Mucosa of rectum (tissue), 2 donors: Measurements from ENCODE around the gene GYG2.
"Not testable (repeated sequence)": the region's sequence is repeated elsewhere in the genome, so short reads cannot be mapped to it uniquely, and the experiment has no call there.

Experiments
- H3K27ac ChIP-seq, 2 donors: one replicate each; pipeline ENCODE4 v1.7.0; 2013; ENCODE audit warnings: inconsistent platforms in 2 of 2, low read depth in 2 of 2, low read length in 2 of 2
- H3K27me3 ChIP-seq, 2 donors: one replicate each; pipeline ENCODE4 v1.7.0; 2013; ENCODE audit warnings: low read length in 2 of 2; ENCODE audit not compliant: control insufficient read depth in 2 of 2, insufficient read depth in 2 of 2
- H3K36me3 ChIP-seq, 2 donors: one replicate each; pipeline ENCODE4 v1.7.0; 2013; ENCODE audit warnings: low read length in 2 of 2; ENCODE audit not compliant: control insufficient read depth in 2 of 2, insufficient read depth in 2 of 2
- H3K4me1 ChIP-seq, 2 donors: one replicate each; pipeline ENCODE4 v1.7.0; 2013; ENCODE audit warnings: low read length in 2 of 2, mild to moderate bottlenecking in 1 of 2; ENCODE audit not compliant: control insufficient read depth in 2 of 2, insufficient read depth in 2 of 2
- H3K4me3 ChIP-seq, 2 donors: one replicate each; pipeline ENCODE4 v1.7.0; 2013; ENCODE audit warnings: low read length in 2 of 2
- H3K9ac ChIP-seq, 2 donors: one replicate each; pipeline ENCODE4 v1.7.0; 2013; ENCODE audit warnings: low read length in 2 of 2, low read depth in 1 of 2, mild to moderate bottlenecking in 1 of 2
- H3K9me3 ChIP-seq, 2 donors: one replicate each; pipeline ENCODE4 v1.7.0; 2013; ENCODE audit warnings: low read length in 2 of 2; ENCODE audit not compliant: control insufficient read depth in 2 of 2
- donor health status: healthy.
- donor health status: Normal muscosa, but diverticular disease.

GYG2 gene

GRCh38 chrX:2879670-2880069 is 50.9 kb downstream of the GYG2 start:
- Histone ChIP-seq H3K9ac (no peak overlapping the region), H3K36me3 (no peaks in the 10 kb centered on the region), H3K4me3 (no peak overlapping the region), H3K4me1 (no peaks in the 10 kb centered on the region), H3K27me3 (no peaks in the 10 kb centered on the region), H3K9me3 (no peaks in the 10 kb centered on the region), H3K27ac (no peak overlapping the region)

- Histone ChIP-seq H3K9ac (no peak overlapping the region), H3K4me1 (peaks cover 0 to under 1% of the 10 kb centered on the region in 2 donors), H3K27me3 (no peaks in the 10 kb centered on the region), H3K4me3 (no peak overlapping the region), H3K36me3 (no peaks in the 10 kb centered on the region), H3K9me3 (no peaks in the 10 kb centered on the region), H3K27ac (no peak overlapping the region)
Observed at GRCh38 chrX:2883770-2884169, 55.0 kb downstream of the GYG2 start.

- no peak overlapping the region for H3K9ac ChIP-seq
- no peak overlapping the region for H3K27ac ChIP-seq
Observed at GRCh38 chrX:2888309-2888708, 59.6 kb downstream of the GYG2 start.

GRCh38 chrX:2889045-2889605 is 60.4 kb downstream of the GYG2 start:
- peak overlapping the region in 1 of 2 donors; percentile 76 for H3K27ac ChIP-seq
- H3K4me3 ChIP-seq, result peak overlapping the region; percentile 67 to 69
- peak overlapping the region; percentile 56 to 68 for H3K9ac ChIP-seq
- no peaks in the 10 kb centered on the region for H3K9me3 ChIP-seq
- no peaks in the 10 kb centered on the region for H3K27me3 ChIP-seq
- peaks cover 6 to 8% of the 10 kb centered on the region in 2 donors for H3K4me1 ChIP-seq
- no peaks in the 10 kb centered on the region for H3K36me3 ChIP-seq

More at GRCh38 chrX:2888309-2888708, 59.6 kb downstream of the GYG2 start:
- Histone ChIP-seq H3K4me1 (peaks cover 6 to 8% of the 10 kb centered on the region in 2 donors), H3K9me3 (no peaks in the 10 kb centered on the region), H3K27me3 (no peaks in the 10 kb centered on the region), H3K4me3 (no peak overlapping the region), H3K36me3 (no peaks in the 10 kb centered on the region)

GRCh38 chrX:2889706-2890490 is 61.2 kb downstream of the GYG2 start:
- H3K27me3 ChIP-seq, H3K36me3 ChIP-seq, H3K9me3 ChIP-seq: not testable (repeated sequence)
- Histone ChIP-seq H3K4me1 (peaks cover 10% of the 10 kb centered on the region in 2 donors), H3K27ac (peak overlapping the region; percentile 20 to 76), H3K4me3 (peak overlapping the region; percentile 67 to 69), H3K9ac (peak overlapping the region; percentile 60 to 68)

GRCh38 chrX:2890536-2891460 is 62.1 kb downstream of the GYG2 start:
- peaks cover 14 to 15% of the 10 kb centered on the region in 2 donors for H3K4me1 ChIP-seq
- H3K9ac ChIP-seq, H3K9me3 ChIP-seq, H3K27me3 ChIP-seq, H3K36me3 ChIP-seq: not testable (repeated sequence)
- peak overlapping the region in 1 of 2 donors; percentile 67 for H3K4me3 ChIP-seq
- H3K27ac ChIP-seq, result peak overlapping the region; percentile 20 to 76

GRCh38 chrX:2892816-2893215 is 64.1 kb downstream of the GYG2 start:
- Histone ChIP-seq H3K4me3 (no peak overlapping the region), H3K9ac (no peak overlapping the region), H3K36me3 (no peaks in the 10 kb centered on the region), H3K27me3 (no peaks in the 10 kb centered on the region), H3K27ac (no peak overlapping the region), H3K4me1 (peaks cover 17 to 22% of the 10 kb centered on the region in 2 donors), H3K9me3 (no peaks in the 10 kb centered on the region)

GRCh38 chrX:2894885-2895292 is 66.2 kb downstream of the GYG2 start:
- Histone ChIP-seq H3K4me1 (peaks cover 23 to 32% of the 10 kb centered on the region in 2 donors), H3K4me3 (no peak overlapping the region), H3K9ac (peak overlapping the region in 1 of 2 donors; percentile 16), H3K27me3 (no peaks in the 10 kb centered on the region), H3K9me3 (no peaks in the 10 kb centered on the region), H3K36me3 (no peaks in the 10 kb centered on the region), H3K27ac (peak overlapping the region; percentile 54 to 63)

GRCh38 chrX:2897311-2897689 is 68.6 kb downstream of the GYG2 start:
- Histone ChIP-seq H3K9ac (peak overlapping the region; percentile 32 to 63), H3K9me3 (no peaks in the 10 kb centered on the region), H3K4me3 (peak overlapping the region; percentile 20 to 71), H3K27ac (peak overlapping the region; percentile 92 to 94), H3K27me3 (no peaks in the 10 kb centered on the region), H3K36me3 (no peaks in the 10 kb centered on the region), H3K4me1 (peaks cover 20 to 28% of the 10 kb centered on the region in 2 donors)
